A673 (cell line): ENCODE measurements around the gene LGALS7. TPM values are rescaled to one million over a fixed set of nuclear protein-coding genes. Genes with fewer than 3 reads are reported as not detected.
"Not testable (repeated sequence)": the region's sequence is repeated elsewhere in the genome, so short reads cannot be mapped to it uniquely, and the experiment has no call there.

ENCODE experiments used
- BruUV-seq: library from RNA; stranded (reverse); fragments of 400-500 nt; replicated peaks from 2 replicates; lab custom pipeline; 2021; lab: Mats Ljungman, UMichigan
- CTCF ChIA-PET: fragments of 300-600 bp; sonication (Branson Sonifier 250); formaldehyde crosslinking; loops from one replicate; lab custom pipeline; 2022; ENCODE audit warnings: antibody characterized with exemption; lab: Charles Lee
- POLR2A ChIA-PET: fragments of 300-600 bp; sonication (Branson Sonifier 250); formaldehyde crosslinking; loops from one replicate; lab custom pipeline; 2022; ENCODE audit warnings: antibody characterized with exemption; ENCODE audit not compliant: low non-redundant PET; lab: Charles Lee
- DNase-seq: peaks from one replicate; pipeline ENCODE4 v3.0.0-alpha.2; 2015; ENCODE audit warnings: low spot score
- H3K27ac ChIP-seq: fragments of 200-600 bp; sonication (generic); 2 replicates; pipeline ENCODE4 v1.5.1; 2016; ENCODE audit warnings: mixed run types, low read depth, mild to moderate bottlenecking, mixed read lengths, antibody characterized with exemption, low read length; ENCODE audit not compliant: poor library complexity, severe bottlenecking
- H3K27me3 ChIP-seq: fragments of 200-600 bp; sonication (generic); replicated peaks from 2 replicates; pipeline ENCODE4 v1.6.1; 2017; ENCODE audit warnings: mixed run types, low read depth, mild to moderate bottlenecking, mixed read lengths, antibody characterized with exemption, low read length; ENCODE audit not compliant: insufficient read depth, poor library complexity
- H3K36me3 ChIP-seq: fragments of 200-600 bp; sonication (generic); 2 replicates; pipeline ENCODE4 v1.6.1; 2016; ENCODE audit warnings: mixed run types, mild to moderate bottlenecking, mixed read lengths, antibody characterized with exemption, low read length; ENCODE audit not compliant: insufficient read depth, poor library complexity, severe bottlenecking
- H3K4me1 ChIP-seq: fragments of 200-600 bp; sonication (generic); 2 replicates; pipeline ENCODE4 v1.6.1; 2017; ENCODE audit warnings: mixed run types, mild to moderate bottlenecking, mixed read lengths, antibody characterized with exemption, low read length; ENCODE audit not compliant: insufficient read depth, poor library complexity, severe bottlenecking
- H3K4me3 ChIP-seq: fragments of 200-600 bp; sonication (generic); 2 replicates; pipeline ENCODE4 v1.5.1; 2016; ENCODE audit warnings: low read depth, mixed run types, mild to moderate bottlenecking, mixed read lengths, low read length; ENCODE audit not compliant: poor library complexity, severe bottlenecking
- H3K9me3 ChIP-seq: fragments of 200-600 bp; sonication (generic); 2 replicates; pipeline ENCODE4 v1.6.1; 2016; ENCODE audit warnings: mixed run types, low read depth, mild to moderate bottlenecking, mixed read lengths, antibody characterized with exemption, low read length; ENCODE audit not compliant: poor library complexity, severe bottlenecking
- EZH2 ChIP-seq: fragments of 200-600 bp; sonication (generic); IDR thresholded peaks from 2 replicates; pipeline ENCODE4 v1.6.1; 2017; ENCODE audit warnings: borderline replicate concordance, low read depth, mild to moderate bottlenecking, mixed read lengths, antibody characterized with exemption, low read length; ENCODE audit not compliant: poor library complexity, severe bottlenecking
- intact Hi-C: fragments of 100-400 bp; cut with micrococcal nuclease; formaldehyde crosslinking; loops from one replicate; pipeline ENCODE4 v1.10.0; 2022; ENCODE audit not compliant: unreplicated experiment
- total RNA-seq: library from RNA; stranded (reverse); gene quantifications from 2 replicates; pipeline ENCODE4 v1.2.3, GENCODE V29; 2021
- TF ChIP-seq, protein P1 (sequence below): fragments of 300-800, 200-600 bp; sonication (generic); conservative IDR thresholded peaks from 2 replicates; pipeline ENCODE4 v1.5.1; 2017; ENCODE audit warnings: low read depth, mild to moderate bottlenecking, antibody characterized with exemption, low read length, moderate library complexity, mixed read lengths

LGALS7 gene
- total RNA-seq, 1 experiment from 2014 or later, result not detected

DNA sequence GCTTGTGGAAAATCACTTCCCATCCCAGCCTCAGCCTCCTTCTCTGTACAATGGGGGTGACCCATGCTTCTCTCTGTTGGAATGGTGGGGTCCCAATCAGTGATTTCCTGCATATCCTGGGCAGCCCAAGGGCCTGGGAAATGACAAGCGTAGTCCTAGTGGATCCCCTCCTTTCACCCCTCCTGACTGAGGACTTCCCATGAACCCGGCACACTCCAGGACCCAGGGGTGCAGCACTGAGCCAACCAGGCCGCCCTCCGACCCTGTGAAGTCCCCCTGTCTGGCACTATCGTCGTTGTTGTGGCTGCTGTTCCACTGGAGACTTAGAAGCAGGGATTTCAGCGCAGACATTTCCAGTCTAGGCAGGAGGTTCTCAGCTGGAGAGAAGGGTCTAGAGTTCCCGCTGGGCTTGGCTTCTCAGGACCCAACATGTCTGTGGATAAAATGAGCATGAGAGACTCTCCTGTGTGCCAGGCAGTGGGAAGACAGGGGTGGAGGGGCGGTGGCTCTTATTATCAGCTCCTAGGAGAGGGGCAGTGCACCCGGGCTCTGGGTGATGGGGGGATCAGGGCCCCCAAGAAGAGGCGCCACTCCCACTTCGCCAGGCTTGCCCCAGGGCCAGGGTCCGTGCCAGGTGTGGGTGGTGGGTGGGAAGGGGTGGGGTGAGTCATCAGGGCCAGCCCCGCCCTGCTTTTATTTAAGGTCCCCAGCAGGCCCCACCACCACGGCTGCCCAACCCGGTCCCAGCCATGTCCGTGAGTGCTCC is 15.3 kb upstream of the LGALS7 start, which contains the start of gene LGALS7B:
TSS of gene LGALS7B (plus strand) at position 723 of the 766 bp plus-strand sequence. CDS start at position 750, 27 bp downstream.
- TF ChIP-seq, protein P1, sequence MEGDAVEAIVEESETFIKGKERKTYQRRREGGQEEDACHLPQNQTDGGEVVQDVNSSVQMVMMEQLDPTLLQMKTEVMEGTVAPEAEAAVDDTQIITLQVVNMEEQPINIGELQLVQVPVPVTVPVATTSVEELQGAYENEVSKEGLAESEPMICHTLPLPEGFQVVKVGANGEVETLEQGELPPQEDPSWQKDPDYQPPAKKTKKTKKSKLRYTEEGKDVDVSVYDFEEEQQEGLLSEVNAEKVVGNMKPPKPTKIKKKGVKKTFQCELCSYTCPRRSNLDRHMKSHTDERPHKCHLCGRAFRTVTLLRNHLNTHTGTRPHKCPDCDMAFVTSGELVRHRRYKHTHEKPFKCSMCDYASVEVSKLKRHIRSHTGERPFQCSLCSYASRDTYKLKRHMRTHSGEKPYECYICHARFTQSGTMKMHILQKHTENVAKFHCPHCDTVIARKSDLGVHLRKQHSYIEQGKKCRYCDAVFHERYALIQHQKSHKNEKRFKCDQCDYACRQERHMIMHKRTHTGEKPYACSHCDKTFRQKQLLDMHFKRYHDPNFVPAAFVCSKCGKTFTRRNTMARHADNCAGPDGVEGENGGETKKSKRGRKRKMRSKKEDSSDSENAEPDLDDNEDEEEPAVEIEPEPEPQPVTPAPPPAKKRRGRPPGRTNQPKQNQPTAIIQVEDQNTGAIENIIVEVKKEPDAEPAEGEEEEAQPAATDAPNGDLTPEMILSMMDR, result no peak
- no peak for TF ChIP-seq EZH2
- intact Hi-C loops, result no loop called here
- H3K27me3 ChIP-seq, result no peaks in the 10 kb centered on the region
- no peaks in the 10 kb centered on the region for H3K9me3 ChIP-seq
- H3K27ac ChIP-seq, result no peak within 1 kb of the TSS
- no peaks in the 10 kb centered on the region for H3K36me3 ChIP-seq
- no peak for DNase-seq
- H3K4me3 ChIP-seq, result no peak within 1 kb of the TSS
- no TSS peak for BruUV-seq
- H3K4me1 ChIP-seq, result peaks cover 9% of the 10 kb centered on the region
- ChIA-PET POLR2A (no interaction called here), CTCF (no interaction called here)

DNA sequence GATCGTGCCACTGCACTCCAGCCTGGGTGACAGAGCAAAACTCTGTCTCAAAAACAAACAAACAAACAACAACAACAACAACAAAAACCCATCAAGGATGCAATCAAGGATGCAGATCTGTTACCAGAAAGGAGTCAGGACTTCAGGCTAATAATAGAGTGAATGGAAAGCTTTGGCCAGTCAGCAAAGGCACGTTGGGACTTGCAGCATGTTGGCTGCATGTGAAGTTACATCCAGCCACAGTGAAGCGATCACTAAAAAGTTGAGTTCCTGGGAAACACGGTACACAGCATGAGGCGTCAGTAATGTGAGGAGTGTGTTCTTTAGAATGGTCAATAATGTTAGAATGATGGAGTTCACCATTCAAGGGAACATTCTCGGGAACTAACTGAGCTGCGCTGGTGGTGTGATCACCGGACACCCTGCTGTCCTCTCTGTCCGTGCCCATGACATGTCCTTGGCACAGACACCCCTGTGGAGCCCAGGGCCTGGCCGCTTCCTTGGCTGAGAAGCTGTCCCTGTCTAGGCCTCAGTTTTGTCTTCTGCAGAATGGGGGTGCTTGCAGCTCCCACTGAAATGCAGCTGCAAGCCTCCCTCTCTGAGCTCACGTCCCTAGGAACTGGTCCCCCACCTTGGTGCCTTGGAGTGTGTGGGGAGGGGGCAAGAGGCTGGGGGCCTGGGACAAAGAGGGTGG is 13.4 kb upstream of the LGALS7 start:
- DNase-seq, result no peak
- Histone ChIP-seq H3K27ac (no peak overlapping the region), H3K36me3 (no peaks in the 10 kb centered on the region), H3K9me3 (no peaks in the 10 kb centered on the region), H3K4me1 (no peaks in the 10 kb centered on the region), H3K4me3 (no peak overlapping the region), H3K27me3 (no peaks in the 10 kb centered on the region)
- POLR2A ChIA-PET, result no interaction called here
- intact Hi-C loops, result no loop called here
- CTCF ChIA-PET, result no interaction called here
- no peak for TF ChIP-seq EZH2
- TF ChIP-seq, protein P1, result no peak
- BruUV-seq, result no TSS peak

DNA sequence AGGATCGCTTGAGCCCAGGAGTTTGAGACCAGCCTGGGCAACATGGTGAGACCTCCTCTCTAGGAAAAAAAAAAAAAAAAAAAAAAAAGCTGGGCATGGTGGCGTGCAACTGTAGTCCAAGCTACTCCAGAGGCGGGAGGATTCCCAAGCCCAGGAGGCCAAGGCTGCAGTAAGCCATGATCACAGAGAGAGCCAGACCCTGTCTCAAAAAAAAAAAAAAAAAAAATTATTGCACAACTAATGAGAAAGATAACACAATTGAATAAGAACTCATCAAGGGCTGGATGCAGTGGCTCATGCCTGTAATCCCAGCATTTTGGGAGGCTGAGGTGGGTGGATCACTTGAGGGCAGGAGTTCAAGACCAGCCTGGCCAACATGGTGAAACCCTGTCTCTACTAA is 12.7 kb upstream of the LGALS7 start:
- CTCF ChIA-PET, POLR2A ChIA-PET, DNase-seq, H3K36me3 ChIP-seq, BruUV-seq, intact Hi-C loops, H3K4me3 ChIP-seq, H3K27ac ChIP-seq, H3K4me1 ChIP-seq, H3K27me3 ChIP-seq, H3K9me3 ChIP-seq: not testable (repeated sequence)
